A673 (cell line): ENCODE results near the gene KIDINS220. TPM values are rescaled to one million over a fixed set of nuclear protein-coding genes. Genes with fewer than 3 reads are reported as not detected.

ENCODE experiments used
- BruUV-seq: library from RNA; stranded (reverse); fragments of 400-500 nt; replicated peaks from 2 replicates; lab custom pipeline; 2021; lab: Mats Ljungman, UMichigan
- CTCF ChIA-PET: fragments of 300-600 bp; sonication (Branson Sonifier 250); formaldehyde crosslinking; loops from one replicate; lab custom pipeline; 2022; ENCODE audit warnings: antibody characterized with exemption; lab: Charles Lee
- POLR2A ChIA-PET: fragments of 300-600 bp; sonication (Branson Sonifier 250); formaldehyde crosslinking; loops from one replicate; lab custom pipeline; 2022; ENCODE audit warnings: antibody characterized with exemption; ENCODE audit not compliant: low non-redundant PET; lab: Charles Lee
- DNase-seq: peaks from one replicate; pipeline ENCODE4 v3.0.0-alpha.2; 2015; ENCODE audit warnings: low spot score
- H3K27ac ChIP-seq: fragments of 200-600 bp; sonication (generic); 2 replicates; pipeline ENCODE4 v1.5.1; 2016; ENCODE audit warnings: mixed run types, low read depth, mild to moderate bottlenecking, mixed read lengths, antibody characterized with exemption, low read length; ENCODE audit not compliant: poor library complexity, severe bottlenecking
- H3K27me3 ChIP-seq: fragments of 200-600 bp; sonication (generic); replicated peaks from 2 replicates; pipeline ENCODE4 v1.6.1; 2017; ENCODE audit warnings: mixed run types, low read depth, mild to moderate bottlenecking, mixed read lengths, antibody characterized with exemption, low read length; ENCODE audit not compliant: insufficient read depth, poor library complexity
- H3K36me3 ChIP-seq: fragments of 200-600 bp; sonication (generic); 2 replicates; pipeline ENCODE4 v1.6.1; 2016; ENCODE audit warnings: mixed run types, mild to moderate bottlenecking, mixed read lengths, antibody characterized with exemption, low read length; ENCODE audit not compliant: insufficient read depth, poor library complexity, severe bottlenecking
- H3K4me1 ChIP-seq: fragments of 200-600 bp; sonication (generic); 2 replicates; pipeline ENCODE4 v1.6.1; 2017; ENCODE audit warnings: mixed run types, mild to moderate bottlenecking, mixed read lengths, antibody characterized with exemption, low read length; ENCODE audit not compliant: insufficient read depth, poor library complexity, severe bottlenecking
- H3K4me3 ChIP-seq: fragments of 200-600 bp; sonication (generic); 2 replicates; pipeline ENCODE4 v1.5.1; 2016; ENCODE audit warnings: low read depth, mixed run types, mild to moderate bottlenecking, mixed read lengths, low read length; ENCODE audit not compliant: poor library complexity, severe bottlenecking
- H3K9me3 ChIP-seq: fragments of 200-600 bp; sonication (generic); 2 replicates; pipeline ENCODE4 v1.6.1; 2016; ENCODE audit warnings: mixed run types, low read depth, mild to moderate bottlenecking, mixed read lengths, antibody characterized with exemption, low read length; ENCODE audit not compliant: poor library complexity, severe bottlenecking
- EZH2 ChIP-seq: fragments of 200-600 bp; sonication (generic); IDR thresholded peaks from 2 replicates; pipeline ENCODE4 v1.6.1; 2017; ENCODE audit warnings: borderline replicate concordance, low read depth, mild to moderate bottlenecking, mixed read lengths, antibody characterized with exemption, low read length; ENCODE audit not compliant: poor library complexity, severe bottlenecking
- intact Hi-C: fragments of 100-400 bp; cut with micrococcal nuclease; formaldehyde crosslinking; loops from one replicate; pipeline ENCODE4 v1.10.0; 2022; ENCODE audit not compliant: unreplicated experiment
- total RNA-seq: library from RNA; stranded (reverse); gene quantifications from 2 replicates; pipeline ENCODE4 v1.2.3, GENCODE V29; 2021
- TF ChIP-seq, protein P1 (sequence below): fragments of 300-800, 200-600 bp; sonication (generic); conservative IDR thresholded peaks from 2 replicates; pipeline ENCODE4 v1.5.1; 2017; ENCODE audit warnings: low read depth, mild to moderate bottlenecking, antibody characterized with exemption, low read length, moderate library complexity, mixed read lengths

KIDINS220 gene
- total RNA-seq, 1 experiment from 2014 or later: 46.4 TPM

DNA sequence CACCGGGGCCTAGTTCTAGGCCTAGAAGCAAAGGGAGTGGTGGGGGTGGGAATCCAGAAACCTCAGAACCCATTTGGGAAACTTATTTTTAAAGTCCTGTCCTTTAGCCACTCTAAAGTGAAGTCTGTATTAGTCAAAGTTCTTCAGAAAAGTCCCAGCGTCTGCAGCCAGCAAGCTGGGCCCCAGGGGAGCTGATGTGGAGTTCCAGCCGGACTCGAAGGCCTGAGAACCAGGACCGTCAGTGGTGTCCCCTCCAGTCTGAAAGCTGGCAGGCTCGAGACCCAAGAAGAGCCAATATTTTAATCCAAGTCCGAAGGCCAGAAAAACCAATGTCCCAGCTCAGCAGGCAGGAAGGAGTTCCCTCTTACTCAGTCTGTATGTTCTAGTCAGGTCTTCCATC lies 123.1 kb downstream of the KIDINS220 start:
- H3K36me3 ChIP-seq: no peaks in the 10 kb centered on the region
- H3K4me3 ChIP-seq: no peak overlapping the region
- no TSS peak for BruUV-seq
- H3K9me3 ChIP-seq: no peaks in the 10 kb centered on the region
- ChIA-PET POLR2A (no interaction called here), CTCF (no interaction called here)
- no peaks in the 10 kb centered on the region for H3K27me3 ChIP-seq
- no peak overlapping the region for H3K27ac ChIP-seq
- intact Hi-C loops: no loop called here
- H3K4me1 ChIP-seq: peaks cover 23% of the 10 kb centered on the region
- no peak for DNase-seq
- no peak for TF ChIP-seq EZH2
- TF ChIP-seq, protein P1, sequence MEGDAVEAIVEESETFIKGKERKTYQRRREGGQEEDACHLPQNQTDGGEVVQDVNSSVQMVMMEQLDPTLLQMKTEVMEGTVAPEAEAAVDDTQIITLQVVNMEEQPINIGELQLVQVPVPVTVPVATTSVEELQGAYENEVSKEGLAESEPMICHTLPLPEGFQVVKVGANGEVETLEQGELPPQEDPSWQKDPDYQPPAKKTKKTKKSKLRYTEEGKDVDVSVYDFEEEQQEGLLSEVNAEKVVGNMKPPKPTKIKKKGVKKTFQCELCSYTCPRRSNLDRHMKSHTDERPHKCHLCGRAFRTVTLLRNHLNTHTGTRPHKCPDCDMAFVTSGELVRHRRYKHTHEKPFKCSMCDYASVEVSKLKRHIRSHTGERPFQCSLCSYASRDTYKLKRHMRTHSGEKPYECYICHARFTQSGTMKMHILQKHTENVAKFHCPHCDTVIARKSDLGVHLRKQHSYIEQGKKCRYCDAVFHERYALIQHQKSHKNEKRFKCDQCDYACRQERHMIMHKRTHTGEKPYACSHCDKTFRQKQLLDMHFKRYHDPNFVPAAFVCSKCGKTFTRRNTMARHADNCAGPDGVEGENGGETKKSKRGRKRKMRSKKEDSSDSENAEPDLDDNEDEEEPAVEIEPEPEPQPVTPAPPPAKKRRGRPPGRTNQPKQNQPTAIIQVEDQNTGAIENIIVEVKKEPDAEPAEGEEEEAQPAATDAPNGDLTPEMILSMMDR: no peak

DNA sequence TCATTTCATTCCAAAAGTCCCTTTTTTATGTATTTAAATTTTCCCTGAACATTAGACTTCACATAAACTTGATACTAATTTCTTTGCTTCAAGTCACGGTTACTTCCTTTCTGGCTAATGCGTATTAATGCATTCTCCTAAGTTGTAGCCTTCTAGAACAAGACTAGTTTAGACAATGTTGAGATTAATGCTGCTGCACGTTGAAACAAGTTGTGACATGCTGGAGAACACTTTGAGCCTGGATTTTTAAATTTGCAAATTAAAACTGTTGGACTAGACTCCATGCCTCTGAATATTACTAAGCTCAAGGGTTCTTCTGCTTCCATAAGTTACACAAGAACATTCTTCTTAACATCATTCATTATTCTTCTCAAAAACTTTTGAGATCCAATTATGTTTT lies 126.5 kb downstream of the KIDINS220 start:
- Histone ChIP-seq H3K27me3 (no peaks in the 10 kb centered on the region), H3K36me3 (no peaks in the 10 kb centered on the region), H3K9me3 (no peaks in the 10 kb centered on the region), H3K4me3 (no peak overlapping the region), H3K27ac (peak overlapping the region; percentile 85), H3K4me1 (peaks cover 23% of the 10 kb centered on the region)
- ChIA-PET POLR2A (no interaction called here), CTCF (no interaction called here)
- BruUV-seq: no TSS peak
- intact Hi-C loops: no loop called here
- TF ChIP-seq, protein P1: no peak
- no peak for TF ChIP-seq EZH2
- DNase-seq: peak; percentile 50

DNA sequence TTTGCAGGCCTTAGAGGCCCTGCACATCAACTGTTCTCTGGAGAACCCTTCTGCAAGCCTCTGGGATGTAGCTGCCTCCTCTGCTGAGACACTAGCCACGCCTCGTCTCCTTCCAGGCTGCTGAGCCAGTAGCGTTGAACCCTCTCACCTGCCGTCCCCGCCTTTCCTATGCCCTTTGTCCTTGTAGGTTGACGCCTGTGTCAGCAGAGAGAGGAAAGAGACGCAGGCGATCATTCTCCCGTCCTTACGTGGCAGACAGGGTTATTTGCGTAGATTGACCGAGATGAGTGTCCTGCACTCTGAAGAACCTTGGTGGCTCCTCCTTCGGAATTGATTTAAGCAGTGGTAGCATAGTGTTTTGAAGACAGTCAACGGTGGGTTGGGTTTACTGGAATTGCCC lies 127.8 kb downstream of the KIDINS220 start:
- Histone ChIP-seq H3K4me1 (peaks cover 23% of the 10 kb centered on the region), H3K36me3 (no peaks in the 10 kb centered on the region), H3K4me3 (no peak overlapping the region), H3K27me3 (no peaks in the 10 kb centered on the region), H3K9me3 (no peaks in the 10 kb centered on the region), H3K27ac (no peak overlapping the region)
- no peak for DNase-seq
- CTCF ChIA-PET: no interaction called here
- intact Hi-C loops: no loop called here
- no TSS peak for BruUV-seq
- POLR2A ChIA-PET: interaction anchor here (0.6 kb wide), 1 partner anchor 246 kb away, joined by 5 read pairs; no protein-coding TSS in a partner anchor
- no peak for TF ChIP-seq EZH2
- TF ChIP-seq, protein P1: no peak
